ENCODE results near the gene POM121L2. TPM values are rescaled to one million over a fixed set of nuclear protein-coding genes. Genes with fewer than 3 reads are reported as not detected.

The POM121L2 gene
- total and polyA plus RNA-seq, 2 of the 13 experiments (the other 11 are each of a cell fraction or from before 2014, with no cell fraction given), result not detected

- TF ChIP-seq, protein P1, sequence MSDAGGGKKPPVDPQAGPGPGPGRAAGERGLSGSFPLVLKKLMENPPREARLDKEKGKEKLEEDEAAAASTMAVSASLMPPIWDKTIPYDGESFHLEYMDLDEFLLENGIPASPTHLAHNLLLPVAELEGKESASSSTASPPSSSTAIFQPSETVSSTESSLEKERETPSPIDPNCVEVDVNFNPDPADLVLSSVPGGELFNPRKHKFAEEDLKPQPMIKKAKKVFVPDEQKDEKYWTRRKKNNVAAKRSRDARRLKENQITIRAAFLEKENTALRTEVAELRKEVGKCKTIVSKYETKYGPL (CRISPR knock-in tag; IDR thresholded peaks at IDR 0.05), result no peak
- TF ChIP-seq NFIC (IDR thresholded peaks at IDR 0.05; ENCODE audit: low read length) (no peak), ZFP36L2 (CRISPR knock-in tag; IDR thresholded peaks at IDR 0.05) (no peak), HOXA3 (CRISPR knock-in tag; IDR thresholded peaks at IDR 0.05) (peak; percentile 71; the same call in 1 of the 2 replicates), ZNF234 (CRISPR knock-in tag; conservative IDR thresholded peaks at IDR 0.05) (no peak), HNF1B (CRISPR knock-in tag; IDR thresholded peaks at IDR 0.05) (peak; percentile 69; the same call in 1 of the 2 replicates), HNRNPLL (IDR thresholded peaks at IDR 0.05; ENCODE audit: low read depth, low read length, poor library complexity, severe bottlenecking) (no peak), ZNF678 (CRISPR knock-in tag; IDR thresholded peaks at IDR 0.05) (no peak), EEA1 (CRISPR knock-in tag; IDR thresholded peaks at IDR 0.05; ENCODE audit: borderline replicate concordance) (no peak), FIP1L1 (IDR thresholded peaks at IDR 0.05; ENCODE audit: borderline replicate concordance, insufficient read depth, low read depth, low read length) (no peak), HIVEP1 (CRISPR knock-in tag; IDR thresholded peaks at IDR 0.05) (no peak), ZMYM2 (CRISPR knock-in tag; IDR thresholded peaks at IDR 0.05) (peak; percentile 85), ZNF484 (CRISPR knock-in tag; IDR thresholded peaks at IDR 0.05; ENCODE audit: borderline replicate concordance, low read depth) (no peak), ZNF207 (IDR thresholded peaks at IDR 0.05; ENCODE audit: borderline replicate concordance) (no peak), RXRA (CRISPR knock-in tag; IDR thresholded peaks at IDR 0.05) (no peak; the same call in 1 of the 2 replicates), KMT2B (CRISPR knock-in tag; IDR thresholded peaks at IDR 0.05) (peak; percentile 61; the same call in 1 of the 2 replicates), MAF1 (CRISPR knock-in tag; IDR thresholded peaks at IDR 0.05; ENCODE audit: borderline replicate concordance) (peak; percentile 98), TMF1 (CRISPR knock-in tag; IDR thresholded peaks at IDR 0.05; ENCODE audit: low read depth) (no peak), ARID2 (CRISPR knock-in tag; IDR thresholded peaks at IDR 0.05; ENCODE audit: borderline replicate concordance) (no peak), ZNF790 (CRISPR knock-in tag; IDR thresholded peaks at IDR 0.05; ENCODE audit: borderline replicate concordance) (no peak), NAIF1 (CRISPR knock-in tag; IDR thresholded peaks at IDR 0.05; ENCODE audit: borderline replicate concordance) (no peak), SSRP1 (CRISPR knock-in tag; IDR thresholded peaks at IDR 0.05) (peak; percentile 100), ZSCAN22 (CRISPR knock-in tag; IDR thresholded peaks at IDR 0.05) (peak; percentile 80; the same call in 1 of the 2 replicates), HDAC1 (CRISPR knock-in tag; IDR thresholded peaks at IDR 0.05) (peak; percentile 34; the same call in 1 of the 2 replicates), RORA (CRISPR knock-in tag; IDR thresholded peaks at IDR 0.05) (peak; percentile 70; the same call in 1 of the 2 replicates)
- TF ChIP-seq, protein P2, sequence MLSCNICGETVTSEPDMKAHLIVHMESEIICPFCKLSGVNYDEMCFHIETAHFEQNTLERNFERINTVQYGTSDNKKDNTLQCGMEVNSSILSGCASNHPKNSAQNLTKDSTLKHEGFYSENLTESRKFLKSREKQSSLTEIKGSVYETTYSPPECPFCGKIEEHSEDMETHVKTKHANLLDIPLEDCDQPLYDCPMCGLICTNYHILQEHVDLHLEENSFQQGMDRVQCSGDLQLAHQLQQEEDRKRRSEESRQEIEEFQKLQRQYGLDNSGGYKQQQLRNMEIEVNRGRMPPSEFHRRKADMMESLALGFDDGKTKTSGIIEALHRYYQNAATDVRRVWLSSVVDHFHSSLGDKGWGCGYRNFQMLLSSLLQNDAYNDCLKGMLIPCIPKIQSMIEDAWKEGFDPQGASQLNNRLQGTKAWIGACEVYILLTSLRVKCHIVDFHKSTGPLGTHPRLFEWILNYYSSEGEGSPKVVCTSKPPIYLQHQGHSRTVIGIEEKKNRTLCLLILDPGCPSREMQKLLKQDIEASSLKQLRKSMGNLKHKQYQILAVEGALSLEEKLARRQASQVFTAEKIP (CRISPR knock-in tag; IDR thresholded peaks at IDR 0.05; ENCODE audit: borderline replicate concordance), result no peak
Measured at GRCh38 chr6:27332692-27333641, 20.9 kb upstream of the POM121L2 start (continued).

Data from HepG2 (cell line).